ENCODE measurements around the gene OR13C4. TPM values are rescaled to one million over a fixed set of nuclear protein-coding genes. Genes with fewer than 3 reads are reported as not detected.
A peak's percentile ranks its signal among the peaks of the same experiment; 100 is the strongest.

OR13C4 gene
- total and polyA plus RNA-seq, 11 donors, result not detected

GRCh38 chr9:104506565-104506964 lies 20.4 kb downstream of the OR13C4 start:
- Histone ChIP-seq H3K27ac (no peak overlapping the region), H3K27me3 (no peaks in the 10 kb centered on the region), H3K36me3 (no peaks in the 10 kb centered on the region), H3K4me1 (no peaks in the 10 kb centered on the region), H3K4me3 (no peak overlapping the region), H3K9me3 (no peaks in the 10 kb centered on the region)
- DNase-seq (no peak), ATAC-seq (no peak)
- intact Hi-C loops (cut with DNase I), result no loop called here
- TF ChIP-seq, protein P1, sequence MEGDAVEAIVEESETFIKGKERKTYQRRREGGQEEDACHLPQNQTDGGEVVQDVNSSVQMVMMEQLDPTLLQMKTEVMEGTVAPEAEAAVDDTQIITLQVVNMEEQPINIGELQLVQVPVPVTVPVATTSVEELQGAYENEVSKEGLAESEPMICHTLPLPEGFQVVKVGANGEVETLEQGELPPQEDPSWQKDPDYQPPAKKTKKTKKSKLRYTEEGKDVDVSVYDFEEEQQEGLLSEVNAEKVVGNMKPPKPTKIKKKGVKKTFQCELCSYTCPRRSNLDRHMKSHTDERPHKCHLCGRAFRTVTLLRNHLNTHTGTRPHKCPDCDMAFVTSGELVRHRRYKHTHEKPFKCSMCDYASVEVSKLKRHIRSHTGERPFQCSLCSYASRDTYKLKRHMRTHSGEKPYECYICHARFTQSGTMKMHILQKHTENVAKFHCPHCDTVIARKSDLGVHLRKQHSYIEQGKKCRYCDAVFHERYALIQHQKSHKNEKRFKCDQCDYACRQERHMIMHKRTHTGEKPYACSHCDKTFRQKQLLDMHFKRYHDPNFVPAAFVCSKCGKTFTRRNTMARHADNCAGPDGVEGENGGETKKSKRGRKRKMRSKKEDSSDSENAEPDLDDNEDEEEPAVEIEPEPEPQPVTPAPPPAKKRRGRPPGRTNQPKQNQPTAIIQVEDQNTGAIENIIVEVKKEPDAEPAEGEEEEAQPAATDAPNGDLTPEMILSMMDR (IDR thresholded peaks at IDR 0.05), result no peak
- TF ChIP-seq POLR2A (IDR thresholded peaks at IDR 0.05), result no peak

DNA sequence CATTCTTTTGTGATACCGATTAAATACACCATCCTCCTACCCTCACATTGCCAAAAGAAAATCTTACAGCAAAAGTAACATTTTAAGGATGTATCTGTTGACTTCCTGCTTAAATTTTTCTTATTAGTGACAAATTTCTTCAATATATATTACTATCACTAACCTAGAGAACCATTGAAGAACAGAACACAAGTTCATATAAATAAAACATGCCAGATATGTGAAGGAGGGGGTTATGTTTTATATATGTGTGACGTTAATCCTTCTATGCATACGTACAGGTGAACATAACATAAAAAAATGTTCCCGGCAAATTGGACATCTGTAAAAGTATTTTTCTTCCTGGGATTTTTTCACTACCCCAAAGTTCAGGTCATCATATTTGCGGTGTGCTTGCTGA lies 23.0 kb downstream of the OR13C4 start, which contains the start of gene OR13F1:
Gene OR13F1, plus strand, starts transcription at position 301 of the 400 bp plus-strand sequence. Its CDS starts 0 bp downstream, at position 301.
- Histone ChIP-seq H3K9me3 (no peaks in the 10 kb centered on the region), H3K4me3 (no peak within 1 kb of the TSS), H3K36me3 (no peaks in the 10 kb centered on the region), H3K27ac (no peak within 1 kb of the TSS), H3K4me1 (no peaks in the 10 kb centered on the region), H3K27me3 (no peaks in the 10 kb centered on the region)
- intact Hi-C loops (cut with DNase I), result no loop called here
- no peak for DNase-seq
- ATAC-seq, result no peak
- 86 to 89% (median 88%) methylated on average over 5 of the region's 5 CpGs for WGBS, 4 donors
- TF ChIP-seq, protein P1 (IDR thresholded peaks at IDR 0.05), result no peak

GRCh38 chr9:104503440-104503839 lies 23.6 kb downstream of the OR13C4 start:
- intact Hi-C loops (cut with DNase I), result no loop called here
- H3K9me3 ChIP-seq, result no peaks in the 10 kb centered on the region
- no peaks in the 10 kb centered on the region for H3K4me1 ChIP-seq
- H3K36me3 ChIP-seq, result no peaks in the 10 kb centered on the region
- no peak overlapping the region for H3K27ac ChIP-seq
- ATAC-seq (no peak), DNase-seq (no peak)
- H3K4me3 ChIP-seq, result no peak overlapping the region
- H3K27me3 ChIP-seq, result no peaks in the 10 kb centered on the region
- TF ChIP-seq, protein P1 (IDR thresholded peaks at IDR 0.05), result no peak
- TF ChIP-seq POLR2A (IDR thresholded peaks at IDR 0.05), result no peak

- Histone ChIP-seq H3K4me3 (no peak overlapping the region), H3K4me1 (no peaks in the 10 kb centered on the region), H3K9me3 (no peaks in the 10 kb centered on the region), H3K27ac (no peak overlapping the region), H3K36me3 (no peaks in the 10 kb centered on the region), H3K27me3 (no peaks in the 10 kb centered on the region)
- intact Hi-C loops (cut with DNase I), result no loop called here
- 28 to 38% (median 31%) methylated on average over 3 of the region's 3 CpGs for WGBS, 4 donors
- no peak for DNase-seq
- no peak for ATAC-seq
- TF ChIP-seq POLR2A (IDR thresholded peaks at IDR 0.05), result no peak
- TF ChIP-seq, protein P1 (IDR thresholded peaks at IDR 0.05), result peak in 5 of 12 donors; percentile 9 to 34 (median 28)
Measured at GRCh38 chr9:104494808-104495207, 32.2 kb downstream of the OR13C4 start.

Measured in heart left ventricle (tissue), 16 donors.